ENCODE measurements around the gene PAQR8.

- TF ChIP-seq CTCF (IDR thresholded peaks at IDR 0.05; ENCODE audit: poor library complexity, severe bottlenecking) (no peak), EP300 (conservative IDR thresholded peaks at IDR 0.05; ENCODE audit: poor library complexity, severe bottlenecking) (no peak)
Measured at GRCh38 chr6:52314752-52315151, 47.2 kb upstream of the PAQR8 start.
